ENCODE results near the gene RAB11FIP3. TPM values are rescaled to one million over a fixed set of nuclear protein-coding genes. Genes with fewer than 3 reads are reported as not detected.
"Not testable (repeated sequence)": the region's sequence is repeated elsewhere in the genome, so short reads cannot be mapped to it uniquely, and the experiment has no call there.

The RAB11FIP3 gene
- total RNA-seq, 2 experiments from 2014 or later: 16.9 to 17.4 TPM

DNA sequence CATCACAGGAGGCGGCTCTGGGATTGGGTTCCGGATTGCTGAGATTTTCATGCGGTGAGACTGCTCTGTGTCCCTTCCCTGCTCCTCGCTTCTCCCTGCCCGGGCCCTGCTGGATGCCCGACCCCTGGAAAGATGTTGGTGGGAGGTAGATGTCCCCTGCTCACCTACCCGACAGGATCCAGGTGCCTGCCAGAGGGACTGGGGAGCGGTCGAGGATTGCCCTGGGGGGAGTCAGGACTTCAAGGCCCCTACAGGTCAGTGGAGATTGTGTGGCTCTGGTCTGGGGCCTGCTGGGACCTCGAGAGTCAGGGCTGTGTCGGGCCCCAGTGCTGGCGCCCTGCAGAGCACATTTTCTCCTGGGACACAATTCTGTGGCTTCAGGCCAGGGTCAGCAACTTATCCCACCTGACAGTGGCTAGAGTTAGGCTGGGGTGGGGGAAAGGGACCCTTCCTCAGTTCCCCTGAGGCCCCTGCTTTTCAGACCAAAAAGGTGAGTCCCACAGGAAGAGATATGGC is 20.4 kb upstream of the RAB11FIP3 start:
- Mint-ChIP-seq H3K4me1 (peaks cover 6% of the 10 kb centered on the region), H3K27ac (no peak overlapping the region), H3K27me3 (no peaks in the 10 kb centered on the region), H3K4me3 (no peak overlapping the region), H3K9me3 (no peaks in the 10 kb centered on the region), H3K36me3 (no peaks in the 10 kb centered on the region)
- DNase-seq: no peak

DNA sequence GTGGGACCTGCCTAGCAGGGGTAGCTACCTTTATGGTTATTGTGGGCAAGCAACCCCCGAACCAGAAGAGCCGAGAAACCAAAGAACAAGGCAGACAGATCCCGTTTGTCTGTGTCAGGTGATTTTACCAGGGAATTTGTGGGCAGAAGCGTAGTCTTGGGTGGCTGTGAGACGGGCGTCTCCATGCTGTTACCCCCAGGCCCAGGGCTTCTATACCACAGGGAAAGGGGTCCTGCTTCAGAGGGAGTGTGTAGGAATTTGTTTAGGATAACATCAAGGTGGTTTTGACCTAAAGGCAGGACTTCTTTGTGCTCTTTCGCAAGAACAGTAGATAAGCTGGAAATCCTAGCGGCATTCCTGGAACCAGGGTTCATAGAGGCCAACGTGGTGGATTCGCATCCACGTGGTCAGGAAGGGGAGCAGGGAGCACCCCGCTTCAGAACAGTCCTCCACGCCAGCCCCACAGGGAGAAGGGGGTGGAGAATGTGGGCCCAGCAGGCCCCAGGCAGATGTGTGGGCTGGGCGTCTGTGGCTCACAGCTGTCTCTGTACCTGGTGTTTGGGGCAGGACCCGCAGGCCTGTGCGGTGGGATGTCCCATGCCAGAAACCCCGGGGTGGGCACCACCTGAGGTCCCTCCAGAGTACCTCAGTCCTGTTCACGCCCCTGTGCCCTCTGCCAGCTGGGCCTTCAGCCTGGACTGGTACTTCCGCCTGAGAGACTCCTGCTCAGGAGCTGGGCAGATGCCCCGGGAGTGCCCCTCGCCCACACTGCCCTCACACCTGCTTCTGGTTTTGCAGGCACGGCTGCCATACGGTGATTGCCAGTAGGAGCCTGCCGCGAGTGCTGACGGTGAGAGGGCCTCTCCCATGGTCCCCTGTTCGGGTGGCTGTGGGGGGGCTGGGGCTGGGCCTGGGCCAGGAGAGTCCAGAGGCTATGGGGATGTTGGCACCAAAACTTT is 19.6 kb upstream of the RAB11FIP3 start:
- no peaks in the 10 kb centered on the region for H3K27me3 Mint-ChIP-seq
- H3K9me3 Mint-ChIP-seq: no peaks in the 10 kb centered on the region
- H3K27ac Mint-ChIP-seq: no peak overlapping the region
- no peaks in the 10 kb centered on the region for H3K4me1 Mint-ChIP-seq
- no peaks in the 10 kb centered on the region for H3K36me3 Mint-ChIP-seq
- no peak for DNase-seq
- H3K4me3 Mint-ChIP-seq: no peak overlapping the region

DNA sequence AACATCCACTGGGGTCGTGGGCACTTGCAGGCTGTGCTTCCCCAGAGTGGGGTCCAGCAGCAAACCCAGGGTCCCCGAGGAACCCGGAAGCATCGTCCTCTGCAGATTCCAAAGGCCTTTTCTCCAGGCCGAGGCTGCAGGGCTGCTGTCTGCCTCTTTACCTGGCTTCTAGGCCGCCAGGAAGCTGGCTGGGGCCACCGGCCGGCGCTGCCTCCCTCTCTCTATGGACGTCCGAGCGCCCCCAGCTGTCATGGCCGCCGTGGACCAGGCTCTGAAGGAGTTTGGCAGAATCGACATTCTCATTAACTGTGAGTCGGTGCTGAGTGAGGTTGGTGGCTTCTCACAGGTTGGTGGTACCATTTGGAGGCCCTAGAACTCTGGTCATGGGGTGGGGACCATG is 18.2 kb upstream of the RAB11FIP3 start:
- H3K4me3 Mint-ChIP-seq: no peak overlapping the region
- H3K4me1 Mint-ChIP-seq: no peaks in the 10 kb centered on the region
- H3K27me3 Mint-ChIP-seq: no peaks in the 10 kb centered on the region
- no peaks in the 10 kb centered on the region for H3K36me3 Mint-ChIP-seq
- no peak overlapping the region for H3K27ac Mint-ChIP-seq
- no peaks in the 10 kb centered on the region for H3K9me3 Mint-ChIP-seq
- no peak for DNase-seq

DNA sequence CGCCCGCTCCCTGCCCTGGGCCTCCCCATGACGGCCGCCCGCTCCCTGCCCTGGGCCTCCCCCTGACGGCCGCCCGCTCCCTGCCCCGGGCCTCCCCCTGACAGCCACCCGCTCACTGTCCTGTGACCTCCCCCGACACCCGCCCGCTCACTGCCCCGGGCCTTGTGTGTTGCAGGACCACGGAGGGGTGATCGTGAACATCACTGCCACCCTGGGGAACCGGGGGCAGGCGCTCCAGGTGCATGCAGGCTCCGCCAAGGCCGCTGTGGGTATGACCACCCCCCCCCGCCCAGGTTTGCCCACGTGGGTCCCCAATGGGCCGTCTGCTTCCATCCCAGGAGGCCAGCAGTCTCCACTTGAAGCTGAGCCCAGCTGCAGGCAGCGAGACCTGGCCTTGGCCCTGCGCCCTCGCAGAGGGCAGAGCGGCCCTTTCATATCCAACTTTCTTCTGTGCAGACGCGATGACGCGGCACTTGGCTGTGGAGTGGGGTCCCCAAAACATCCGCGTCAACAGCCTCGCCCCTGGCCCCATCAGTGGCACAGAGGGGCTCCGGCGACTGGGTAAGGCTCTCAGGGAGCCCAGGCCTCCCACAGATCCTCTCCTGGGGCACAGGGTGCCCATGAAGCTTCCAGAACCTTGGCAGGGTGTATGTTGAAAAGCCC is 14.8 kb upstream of the RAB11FIP3 start:
- H3K36me3 Mint-ChIP-seq: no peaks in the 10 kb centered on the region
- no peak overlapping the region for H3K4me3 Mint-ChIP-seq
- no peaks in the 10 kb centered on the region for H3K9me3 Mint-ChIP-seq
- no peaks in the 10 kb centered on the region for H3K27me3 Mint-ChIP-seq
- H3K4me1 Mint-ChIP-seq: no peaks in the 10 kb centered on the region
- no peak overlapping the region for H3K27ac Mint-ChIP-seq
- DNase-seq: no peak

DNA sequence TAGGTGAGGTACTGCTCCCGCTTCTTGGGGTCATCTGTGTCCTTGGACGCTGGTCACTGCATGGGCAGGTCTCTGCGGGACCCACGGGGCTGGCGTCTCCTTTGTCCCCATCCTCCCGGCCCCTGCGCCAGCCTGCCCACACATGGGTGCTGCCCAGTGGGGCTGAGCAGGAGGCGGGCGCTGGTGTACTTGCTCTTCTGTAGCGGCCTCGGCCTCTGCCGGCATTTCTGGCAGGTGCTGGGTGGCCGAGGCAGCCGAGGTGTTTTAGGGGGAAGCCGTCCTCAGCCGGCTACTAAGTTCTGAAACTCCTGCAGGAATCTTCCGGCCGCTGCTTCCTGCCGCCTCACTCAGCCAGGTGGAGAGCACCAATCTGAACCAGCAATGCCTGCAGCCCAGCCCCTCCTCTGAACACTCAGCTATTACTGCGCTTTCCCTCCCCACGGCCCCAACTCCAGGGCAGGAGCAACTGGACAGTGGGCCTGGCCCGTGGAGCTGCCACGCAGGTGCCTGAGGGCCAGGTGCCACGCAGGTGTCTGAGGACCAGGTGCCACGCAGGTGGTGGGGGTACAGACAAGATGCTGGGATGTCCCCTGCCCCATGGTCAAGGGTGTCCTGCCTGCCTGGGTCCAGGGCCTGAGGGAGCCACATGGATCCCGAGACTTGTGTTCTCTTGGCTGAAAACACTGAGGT is 13.7 kb upstream of the RAB11FIP3 start:
- Mint-ChIP-seq H3K27me3 (no peaks in the 10 kb centered on the region), H3K36me3 (no peaks in the 10 kb centered on the region), H3K4me3 (no peak overlapping the region), H3K4me1 (no peaks in the 10 kb centered on the region), H3K27ac (no peak overlapping the region), H3K9me3 (no peaks in the 10 kb centered on the region)
- DNase-seq: no peak

DNA sequence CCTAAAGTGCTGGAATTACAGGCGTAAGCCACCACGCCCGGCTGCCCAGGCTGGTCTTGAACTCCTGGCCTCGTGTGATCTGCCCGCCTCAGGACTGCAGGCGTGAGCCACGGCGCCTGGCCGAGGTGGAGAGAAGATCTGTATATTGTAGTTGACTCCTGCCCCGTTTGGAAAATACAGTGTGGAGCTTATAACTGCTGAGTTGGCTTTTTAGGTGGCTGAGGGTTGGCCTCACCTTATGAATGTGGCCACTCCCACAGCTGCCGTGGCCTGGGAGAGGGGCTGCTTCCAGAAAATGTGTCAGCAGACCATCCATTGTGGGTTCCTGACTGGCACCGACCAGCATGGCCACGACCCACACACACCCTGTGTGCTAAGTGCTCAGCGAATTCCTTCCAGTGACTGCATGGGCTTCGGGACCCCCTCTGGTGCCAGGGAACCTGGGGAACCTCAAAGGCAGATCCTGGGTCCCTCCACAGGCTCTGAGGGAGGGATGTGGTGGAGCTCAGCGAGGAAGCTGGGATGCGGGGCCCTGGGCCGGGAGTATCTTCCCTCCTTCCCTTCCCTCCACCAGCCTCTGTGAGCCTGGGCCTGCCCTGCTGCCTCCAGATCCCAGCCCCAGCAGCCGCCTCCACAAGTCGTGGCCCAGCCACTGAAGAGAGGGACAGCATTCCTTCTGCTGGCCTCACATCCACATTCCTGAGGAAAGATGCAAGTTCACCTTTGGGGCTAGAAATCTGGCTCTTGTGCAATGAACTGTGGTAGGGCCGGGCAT is 10.9 kb upstream of the RAB11FIP3 start:
- no peak for DNase-seq

DNA sequence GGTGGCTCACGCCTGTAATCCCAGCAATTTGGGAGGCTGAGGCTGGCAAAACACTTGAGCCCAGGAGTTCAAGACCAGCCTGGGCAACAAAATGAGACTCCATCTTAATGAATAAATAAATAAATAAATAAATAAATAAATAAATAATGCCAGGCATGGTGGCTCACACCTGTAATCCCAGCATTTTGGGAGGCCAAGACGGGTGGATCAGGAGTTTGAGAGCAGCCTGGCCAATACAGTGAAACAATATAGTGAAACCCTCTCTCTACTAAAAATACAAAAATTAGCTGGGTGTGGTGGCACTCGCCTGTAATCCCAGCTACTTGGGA is 10.3 kb upstream of the RAB11FIP3 start:
- DNase-seq, H3K4me1 Mint-ChIP-seq, H3K4me3 Mint-ChIP-seq, H3K36me3 Mint-ChIP-seq, H3K27ac Mint-ChIP-seq, H3K27me3 Mint-ChIP-seq, H3K9me3 Mint-ChIP-seq: not testable (repeated sequence)

More for the DNA sequence above, 10.9 kb upstream of the RAB11FIP3 start:
- no peaks in the 10 kb centered on the region for H3K4me1 Mint-ChIP-seq
- no peak overlapping the region for H3K4me3 Mint-ChIP-seq
- H3K36me3 Mint-ChIP-seq: no peaks in the 10 kb centered on the region
- no peaks in the 10 kb centered on the region for H3K27me3 Mint-ChIP-seq
- H3K9me3 Mint-ChIP-seq: no peaks in the 10 kb centered on the region
- H3K27ac Mint-ChIP-seq: no peak overlapping the region

DNA sequence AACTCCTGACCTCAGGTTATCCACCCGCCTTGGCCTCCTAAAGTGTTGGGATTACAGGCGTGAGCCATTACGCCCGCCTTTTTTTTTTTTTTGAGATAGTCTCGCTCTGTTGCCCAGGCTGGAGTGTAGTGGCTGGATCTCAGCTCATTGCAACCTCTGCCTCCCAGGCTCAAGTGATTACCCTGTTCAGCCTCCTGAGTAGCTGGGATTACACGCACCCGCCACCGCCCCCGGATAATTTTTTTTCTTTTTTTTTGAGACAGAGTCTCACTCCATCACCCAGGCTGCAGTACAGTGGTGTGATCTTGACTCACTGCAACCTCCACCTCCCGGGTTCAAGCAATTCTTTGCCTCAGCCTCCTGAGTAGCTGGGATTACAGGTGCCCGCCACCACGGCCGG is 3.3 kb upstream of the RAB11FIP3 start:
- not testable (repeated sequence) for H3K27me3 Mint-ChIP-seq, H3K27ac Mint-ChIP-seq, H3K36me3 Mint-ChIP-seq, H3K4me3 Mint-ChIP-seq, H3K9me3 Mint-ChIP-seq, DNase-seq
- H3K4me1 Mint-ChIP-seq: peaks cover 10% of the 10 kb centered on the region

DNA sequence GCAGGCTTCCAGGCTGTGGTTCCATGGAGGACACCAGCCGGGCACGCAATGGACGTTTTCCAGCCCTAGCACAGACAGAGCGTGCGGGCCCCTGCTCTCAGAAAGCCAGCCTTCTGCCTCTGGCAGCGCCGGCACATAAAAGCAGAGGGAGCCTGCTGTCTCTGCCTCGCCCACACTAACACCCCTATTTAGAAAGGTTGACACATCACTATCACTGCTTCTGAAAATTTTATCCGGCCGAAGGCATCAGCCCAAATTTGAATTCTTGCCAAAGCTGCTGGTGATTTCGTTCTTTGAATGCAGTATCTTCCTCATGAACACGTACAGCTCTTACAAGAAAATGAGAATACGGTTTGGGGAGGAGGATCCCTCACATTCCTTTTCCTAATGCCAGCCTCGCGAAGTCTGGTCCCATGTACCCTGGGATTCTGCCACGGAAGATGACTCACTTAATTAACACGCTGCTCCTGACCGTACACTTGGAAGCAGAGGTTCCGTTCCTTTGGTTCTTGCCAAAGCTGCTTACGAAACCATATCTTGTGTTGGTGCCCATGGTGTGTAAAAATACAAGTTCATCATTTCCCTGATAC is 1.3 kb upstream of the RAB11FIP3 start:
- Mint-ChIP-seq H3K27ac (no peak overlapping the region), H3K4me1 (peaks cover 25% of the 10 kb centered on the region), H3K36me3 (peaks cover 8% of the 10 kb centered on the region), H3K27me3 (peaks cover 7% of the 10 kb centered on the region), H3K9me3 (no peaks in the 10 kb centered on the region), H3K4me3 (peak overlapping the region; percentile 68)
- DNase-seq: no peak

DNA sequence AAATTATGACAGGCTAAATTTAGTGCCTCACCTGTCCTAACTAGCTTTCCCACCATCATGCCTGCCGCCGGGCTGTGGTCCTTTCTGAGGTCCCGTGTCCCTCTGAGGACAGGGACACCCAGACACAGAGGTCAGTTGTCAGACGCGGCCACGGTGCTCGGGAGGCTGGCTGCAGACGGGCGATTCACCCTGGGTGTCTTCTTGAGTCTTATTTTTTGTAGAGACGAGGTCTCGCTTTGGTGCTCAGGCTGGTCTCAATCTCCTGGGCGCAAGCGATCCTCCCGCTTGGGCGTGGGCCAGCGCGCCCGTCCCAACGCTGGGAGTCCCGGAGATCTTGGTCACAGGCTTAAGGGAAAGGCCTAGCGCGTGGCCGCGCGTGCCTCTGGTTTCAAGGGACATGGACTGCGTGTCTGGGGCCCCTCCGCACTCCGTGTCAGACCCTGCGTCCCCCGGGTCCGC is 797 bp upstream of the RAB11FIP3 start:
- Mint-ChIP-seq H3K9me3 (no peaks in the 10 kb centered on the region), H3K4me3 (peak overlapping the region; percentile 68), H3K4me1 (peaks cover 25% of the 10 kb centered on the region), H3K27ac (no peak overlapping the region), H3K36me3 (peaks cover 8% of the 10 kb centered on the region), H3K27me3 (peaks cover 7% of the 10 kb centered on the region)
- DNase-seq: peak; percentile 11

DNA sequence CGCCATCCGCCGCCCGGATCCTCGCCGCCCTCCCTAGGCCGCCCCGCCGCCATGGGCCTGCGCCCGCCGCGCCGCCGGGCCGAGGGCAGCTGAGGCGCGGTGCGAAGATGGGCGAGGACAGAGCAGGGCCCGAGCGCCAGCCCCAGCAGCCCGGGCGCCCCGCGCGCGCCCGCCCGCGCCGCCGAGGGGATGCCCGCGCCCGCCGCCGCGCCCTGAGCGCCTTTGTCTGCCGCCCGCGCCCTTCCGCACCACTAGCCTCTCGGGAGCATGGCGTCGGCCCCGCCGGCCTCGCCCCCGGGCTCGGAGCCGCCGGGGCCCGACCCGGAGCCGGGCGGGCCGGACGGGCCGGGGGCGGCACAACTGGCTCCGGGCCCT is 278 bp downstream of the RAB11FIP3 start:
- H3K36me3 Mint-ChIP-seq: peaks cover 8% of the 10 kb centered on the region
- H3K4me3 Mint-ChIP-seq: peak overlapping the region; percentile 81
- peaks cover 25% of the 10 kb centered on the region for H3K4me1 Mint-ChIP-seq
- peak; percentile 66 for DNase-seq
- H3K27ac Mint-ChIP-seq: no peak overlapping the region
- peaks cover 7% of the 10 kb centered on the region for H3K27me3 Mint-ChIP-seq
- H3K9me3 Mint-ChIP-seq: no peaks in the 10 kb centered on the region

DNA sequence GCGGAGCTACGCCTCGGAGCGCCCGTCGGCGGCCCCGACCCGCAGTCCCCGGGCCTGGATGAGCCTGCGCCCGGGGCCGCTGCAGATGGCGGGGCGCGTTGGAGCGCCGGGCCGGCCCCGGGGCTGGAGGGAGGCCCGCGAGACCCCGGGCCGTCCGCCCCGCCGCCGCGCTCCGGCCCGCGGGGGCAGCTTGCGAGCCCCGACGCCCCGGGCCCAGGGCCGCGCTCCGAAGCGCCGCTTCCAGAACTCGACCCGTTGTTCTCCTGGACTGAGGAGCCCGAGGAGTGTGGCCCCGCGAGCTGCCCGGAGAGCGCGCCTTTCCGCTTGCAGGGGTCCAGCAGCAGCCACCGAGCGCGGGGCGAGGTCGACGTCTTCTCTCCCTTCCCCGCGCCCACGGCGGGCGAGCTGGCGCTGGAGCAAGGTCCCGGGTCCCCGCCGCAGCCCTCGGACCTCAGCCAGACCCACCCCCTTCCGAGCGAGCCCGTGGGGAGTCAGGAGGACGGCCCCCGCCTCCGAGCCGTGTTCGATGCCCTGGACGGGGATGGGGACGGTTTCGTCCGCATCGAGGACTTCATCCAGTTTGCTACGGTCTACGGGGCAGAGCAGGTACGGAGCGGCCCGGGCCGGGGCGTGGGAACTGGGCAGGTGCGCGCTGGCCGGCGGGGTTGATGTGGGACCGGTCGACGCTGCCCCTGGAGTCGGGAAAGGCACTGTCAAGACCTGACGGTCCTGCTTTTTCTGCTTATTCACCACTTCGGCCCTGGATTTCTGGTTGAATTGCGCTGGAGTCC is 861 bp downstream of the RAB11FIP3 start:
- Mint-ChIP-seq H3K4me1 (peaks cover 25% of the 10 kb centered on the region), H3K9me3 (no peaks in the 10 kb centered on the region), H3K27me3 (peaks cover 7% of the 10 kb centered on the region), H3K27ac (no peak overlapping the region), H3K4me3 (peak overlapping the region; percentile 78), H3K36me3 (peaks cover 8% of the 10 kb centered on the region)
- no peak for DNase-seq

DNA sequence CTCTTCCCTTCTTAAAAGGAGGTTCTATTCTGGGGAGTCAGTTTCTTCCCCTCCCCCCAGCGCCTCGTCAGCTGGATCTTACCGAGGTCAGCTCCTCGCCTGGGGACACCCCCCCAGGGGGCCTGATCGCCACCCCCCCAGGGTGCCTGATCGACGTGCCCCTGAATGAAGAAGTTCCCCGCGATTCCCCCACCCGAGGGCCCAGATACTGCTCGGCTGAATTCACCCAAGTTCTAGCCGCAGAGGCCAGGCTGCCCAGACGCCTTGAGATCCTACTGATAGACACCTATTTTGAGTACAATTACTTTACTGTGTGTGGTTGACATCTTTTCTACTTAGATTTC is 1.4 kb downstream of the RAB11FIP3 start:
- H3K9me3 Mint-ChIP-seq: no peaks in the 10 kb centered on the region
- peak overlapping the region; percentile 78 for H3K4me3 Mint-ChIP-seq
- peaks cover 7% of the 10 kb centered on the region for H3K27me3 Mint-ChIP-seq
- DNase-seq: peak; percentile 4
- peaks cover 25% of the 10 kb centered on the region for H3K4me1 Mint-ChIP-seq
- peaks cover 8% of the 10 kb centered on the region for H3K36me3 Mint-ChIP-seq
- peak overlapping the region; percentile 14 for H3K27ac Mint-ChIP-seq

DNA sequence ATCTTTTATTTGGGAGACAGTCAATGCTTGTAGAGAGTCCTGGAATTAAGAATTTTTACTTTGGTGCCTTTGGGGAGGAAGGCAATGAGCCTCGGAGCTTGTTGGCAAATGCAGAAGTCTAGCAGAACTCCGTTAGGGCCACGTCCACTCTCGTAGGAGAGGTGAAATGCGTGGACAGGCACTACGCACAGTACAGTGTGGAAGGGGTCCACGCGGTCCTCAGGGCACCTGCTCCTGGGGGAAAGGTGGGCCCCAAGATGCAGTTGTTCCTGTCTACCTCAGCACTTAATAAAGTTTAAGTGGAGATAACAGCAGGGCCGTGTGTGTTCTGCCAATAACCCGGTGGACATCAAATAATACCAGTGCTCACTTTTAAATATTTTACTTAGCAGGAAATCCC is 1.8 kb downstream of the RAB11FIP3 start:
- peak overlapping the region; percentile 78 for H3K4me3 Mint-ChIP-seq
- H3K36me3 Mint-ChIP-seq: peaks cover 8% of the 10 kb centered on the region
- peaks cover 25% of the 10 kb centered on the region for H3K4me1 Mint-ChIP-seq
- H3K9me3 Mint-ChIP-seq: no peaks in the 10 kb centered on the region
- peaks cover 7% of the 10 kb centered on the region for H3K27me3 Mint-ChIP-seq
- no peak for DNase-seq
- H3K27ac Mint-ChIP-seq: no peak overlapping the region
